Glutamatergic neuron (in vitro differentiated cells): ENCODE results near the gene GFER. TPM values are rescaled to one million over a fixed set of nuclear protein-coding genes. Genes with fewer than 3 reads are reported as not detected.

ENCODE experiments used
- DNase-seq: peaks from one replicate; pipeline ENCODE4 v3.0.0; 2022
- H3K27ac Mint-ChIP-seq: one replicate; pipeline ENCODE4 v1.8.0; 2020; ENCODE audit warnings: mild to moderate bottlenecking, mixed read lengths, inconsistent platforms; ENCODE audit not compliant: unreplicated experiment
- H3K27me3 Mint-ChIP-seq: one replicate; pipeline ENCODE4 v1.8.0; 2020; ENCODE audit warnings: mild to moderate bottlenecking, moderate library complexity, mixed read lengths, inconsistent platforms; ENCODE audit not compliant: unreplicated experiment
- H3K36me3 Mint-ChIP-seq: one replicate; pipeline ENCODE4 v1.8.0; 2020; ENCODE audit warnings: mild to moderate bottlenecking, mixed read lengths, inconsistent platforms; ENCODE audit not compliant: unreplicated experiment
- H3K4me1 Mint-ChIP-seq: one replicate; pipeline ENCODE4 v1.8.0; 2020; ENCODE audit warnings: mild to moderate bottlenecking, low read depth, mixed read lengths, inconsistent platforms; ENCODE audit not compliant: unreplicated experiment
- H3K4me3 Mint-ChIP-seq: one replicate; pipeline ENCODE4 v1.8.0; 2020; ENCODE audit warnings: mild to moderate bottlenecking, mixed read lengths, inconsistent platforms; ENCODE audit not compliant: unreplicated experiment
- H3K9me3 Mint-ChIP-seq: one replicate; pipeline ENCODE4 v1.8.0; 2020; ENCODE audit warnings: mild to moderate bottlenecking, moderate library complexity, mixed read lengths, inconsistent platforms; ENCODE audit not compliant: unreplicated experiment
- CTCF ChIP-seq: fragments of 200-600 bp; sonication (generic); IDR thresholded peaks from one replicate; pipeline ENCODE4 v1.5.0; 2021; ENCODE audit not compliant: partially characterized antibody, unreplicated experiment
- total RNA-seq: library from RNA; stranded (reverse); fragmentation: NEBNext Ultra II Directional; extraction: Animal tissue kit (Norgen Biotek cat#: 25700); gene quantifications from one replicate; pipeline ENCODE4 v1.2.1, GENCODE V29; 2021; ENCODE audit not compliant: unreplicated experiment

Gene GFER
- total RNA-seq, 1 donor from 2014 or later = 26.0 TPM

DNA sequence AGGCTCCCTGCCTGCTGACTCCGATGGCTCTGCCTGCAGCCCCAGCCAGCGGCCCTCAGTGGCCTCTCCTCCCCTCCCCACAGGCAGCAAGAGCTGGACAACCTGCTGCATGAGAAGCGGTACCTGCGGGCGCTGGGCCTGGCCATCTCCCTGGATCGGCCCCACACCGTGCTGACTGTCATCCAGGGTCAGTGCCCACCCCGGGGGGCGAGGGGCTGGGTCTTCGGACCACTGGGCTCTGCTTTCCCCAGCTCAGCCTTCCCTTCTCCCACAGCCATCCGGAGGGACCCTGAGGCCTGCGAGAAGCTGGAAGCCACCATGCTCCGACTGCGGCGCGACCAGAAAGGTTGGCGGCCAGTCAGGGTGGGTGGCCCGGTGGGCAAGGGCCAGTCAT, 6.1 kb upstream of the GFER start:
- Mint-ChIP-seq H3K9me3 (peaks cover 2% of the 10 kb centered on the region), H3K27me3 (peaks cover 6% of the 10 kb centered on the region), H3K4me3 (no peak overlapping the region), H3K4me1 (peaks cover 12% of the 10 kb centered on the region), H3K27ac (no peak overlapping the region), H3K36me3 (no peaks in the 10 kb centered on the region)
- DNase-seq = no peak
- TF ChIP-seq CTCF = no peak

- Mint-ChIP-seq H3K27ac (no peak overlapping the region), H3K27me3 (peaks cover 8% of the 10 kb centered on the region), H3K4me3 (no peak overlapping the region), H3K36me3 (no peaks in the 10 kb centered on the region), H3K9me3 (peaks cover 2% of the 10 kb centered on the region), H3K4me1 (peaks cover 16% of the 10 kb centered on the region)
- TF ChIP-seq CTCF = no peak
- DNase-seq = no peak
Observed at GRCh38 chr16:1978476-1979120, 5.4 kb upstream of the GFER start.

DNA sequence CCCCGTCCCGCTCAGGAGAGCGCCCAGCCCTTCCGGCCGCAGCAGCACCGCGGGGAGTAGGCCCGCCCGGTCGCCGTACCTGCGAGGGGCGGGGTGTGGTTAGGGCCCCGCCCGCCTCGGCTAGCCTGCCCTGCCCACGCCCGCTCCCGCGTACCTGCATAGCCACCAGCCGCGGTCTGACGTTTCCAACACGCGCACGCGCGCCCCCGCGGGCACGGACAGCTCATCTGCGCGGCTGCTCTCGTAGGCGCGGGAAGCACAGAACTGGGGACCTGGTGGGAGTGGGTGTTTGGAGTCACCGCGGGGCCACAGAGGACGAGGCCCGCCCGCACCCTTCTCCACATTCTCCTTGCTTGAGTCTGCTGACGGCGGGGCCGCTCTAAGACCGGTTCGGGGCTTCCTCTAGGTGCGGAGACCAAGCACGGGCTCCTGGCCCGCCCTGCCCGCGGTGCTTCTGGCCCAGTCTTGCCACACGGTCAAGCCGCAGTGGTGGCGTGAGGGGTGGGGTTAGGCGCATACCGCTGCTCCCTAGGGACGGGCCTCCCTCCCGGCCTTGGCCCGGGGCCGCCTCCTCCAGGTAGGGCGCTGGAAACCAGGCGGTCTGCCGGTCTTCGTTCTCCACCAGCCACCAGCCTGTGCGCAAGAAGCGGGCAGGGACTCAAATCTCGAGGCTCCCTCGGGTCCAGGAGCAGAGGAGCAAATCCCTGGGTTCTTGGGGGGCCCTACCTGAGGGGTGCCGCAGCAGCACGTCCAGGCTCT, 4.5 kb upstream of the GFER start:
- no peak for TF ChIP-seq CTCF
- peaks cover 2% of the 10 kb centered on the region for H3K9me3 Mint-ChIP-seq
- H3K36me3 Mint-ChIP-seq = no peaks in the 10 kb centered on the region
- H3K27me3 Mint-ChIP-seq = peaks cover 8% of the 10 kb centered on the region
- H3K4me3 Mint-ChIP-seq = peak overlapping the region; percentile 30
- H3K4me1 Mint-ChIP-seq = peaks cover 16% of the 10 kb centered on the region
- H3K27ac Mint-ChIP-seq = no peak overlapping the region
- DNase-seq = no peak

DNA sequence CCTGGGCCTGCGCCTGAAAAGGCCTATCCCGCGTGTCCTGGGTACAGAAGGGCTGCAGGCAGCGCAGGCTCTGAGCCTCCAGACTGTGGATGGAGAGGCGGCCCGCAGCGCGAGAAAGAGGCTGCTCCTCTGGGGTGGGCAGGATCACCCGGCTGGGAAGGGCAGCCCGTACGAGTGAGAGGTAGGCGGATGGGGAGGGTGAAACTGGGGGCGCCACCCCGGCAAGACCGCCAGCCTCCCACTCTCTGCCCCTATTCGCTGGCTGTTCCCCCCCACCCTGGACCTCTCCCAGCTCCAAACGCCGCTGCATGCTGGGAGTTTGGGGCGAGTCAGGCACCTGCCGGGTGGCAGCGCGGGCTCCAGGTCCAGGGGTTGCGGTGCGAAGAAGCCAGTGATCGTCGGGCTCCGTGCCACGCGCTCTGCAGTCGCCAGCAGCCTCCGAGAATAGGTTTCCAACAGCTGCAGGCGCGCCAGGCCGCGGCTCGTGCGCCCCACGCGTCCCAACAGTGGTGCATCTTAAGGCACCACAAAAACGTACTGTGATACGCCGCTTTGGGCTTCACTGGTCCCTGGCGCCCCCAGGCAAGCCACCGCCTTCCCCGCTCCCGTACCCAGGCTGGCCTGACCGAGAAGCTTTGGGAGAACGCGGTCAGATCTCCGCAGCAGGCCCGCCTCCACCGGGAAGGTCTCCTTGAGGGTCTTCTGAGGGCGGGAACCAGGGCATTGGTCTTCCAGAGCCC, 3.8 kb upstream of the GFER start:
- H3K27me3 Mint-ChIP-seq = peaks cover 11% of the 10 kb centered on the region
- H3K27ac Mint-ChIP-seq = no peak overlapping the region
- peaks cover 2% of the 10 kb centered on the region for H3K9me3 Mint-ChIP-seq
- TF ChIP-seq CTCF = no peak
- DNase-seq = no peak
- no peaks in the 10 kb centered on the region for H3K36me3 Mint-ChIP-seq
- no peak overlapping the region for H3K4me3 Mint-ChIP-seq
- H3K4me1 Mint-ChIP-seq = peaks cover 16% of the 10 kb centered on the region

DNA sequence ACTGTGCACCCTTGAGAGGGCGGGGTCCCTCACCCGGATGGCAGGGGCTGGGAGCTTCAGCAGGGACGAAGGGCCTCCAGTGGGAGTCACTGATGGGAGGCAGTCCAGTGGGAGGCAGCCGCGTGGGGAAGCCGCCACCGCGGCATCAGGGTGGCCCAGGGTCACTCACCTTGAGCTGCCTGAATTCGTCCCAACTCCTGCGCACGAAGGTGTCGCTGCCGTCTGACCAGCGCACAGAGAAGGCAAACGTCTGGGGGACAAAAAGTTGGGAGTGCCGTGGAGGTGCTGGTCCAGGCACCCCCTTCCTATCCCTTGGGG, 3.3 kb upstream of the GFER start:
- H3K9me3 Mint-ChIP-seq = peaks cover 2% of the 10 kb centered on the region
- no peaks in the 10 kb centered on the region for H3K36me3 Mint-ChIP-seq
- H3K27me3 Mint-ChIP-seq = peaks cover 11% of the 10 kb centered on the region
- H3K4me1 Mint-ChIP-seq = peaks cover 16% of the 10 kb centered on the region
- no peak for TF ChIP-seq CTCF
- no peak overlapping the region for H3K4me3 Mint-ChIP-seq
- no peak overlapping the region for H3K27ac Mint-ChIP-seq
- DNase-seq = no peak
